ENCODE results near the gene C5orf34.
"Not testable (repeated sequence)": the region's sequence is repeated elsewhere in the genome, so short reads cannot be mapped to it uniquely, and the experiment has no call there.

The C5orf34 gene

GRCh38 chr5:43514471-43514815 is 505 bp downstream of the C5orf34 start:
- DNase-seq = no peak

GRCh38 chr5:43514025-43514424 is 923 bp downstream of the C5orf34 start:
- no peak for DNase-seq

- DNase-seq = not testable (repeated sequence)
Observed at GRCh38 chr5:43511062-43511461, 3.9 kb downstream of the C5orf34 start.

- DNase-seq = no peak
Observed at GRCh38 chr5:43498581-43498980, 16.4 kb downstream of the C5orf34 start.

GRCh38 chr5:43497311-43498104 is 17.4 kb downstream of the C5orf34 start:
- DNase-seq = no peak

DNA sequence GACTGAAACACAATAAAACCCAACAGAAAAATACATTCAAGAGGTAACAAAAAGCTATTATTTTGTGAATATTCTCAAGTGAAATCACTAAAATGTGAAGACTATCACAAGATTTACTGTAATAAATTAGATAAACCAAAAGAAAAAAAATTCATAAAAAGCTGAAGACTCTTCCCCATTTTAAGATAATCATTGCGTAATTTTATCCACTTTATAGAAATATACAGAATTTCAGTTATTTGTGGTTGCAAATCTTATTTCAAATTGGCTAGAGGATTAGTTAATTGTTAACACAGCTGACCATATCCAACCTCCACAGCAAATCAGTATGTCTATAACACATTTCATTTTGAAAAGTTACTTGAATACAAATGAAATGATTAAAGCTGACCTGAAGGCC is 23.6 kb downstream of the C5orf34 start:
- no peak for DNase-seq

GRCh38 chr5:43486353-43486752 is 28.6 kb downstream of the C5orf34 start:
- no peak for DNase-seq

- DNase-seq = no peak
Observed at GRCh38 chr5:43485406-43485805, 29.5 kb downstream of the C5orf34 start.

DNA sequence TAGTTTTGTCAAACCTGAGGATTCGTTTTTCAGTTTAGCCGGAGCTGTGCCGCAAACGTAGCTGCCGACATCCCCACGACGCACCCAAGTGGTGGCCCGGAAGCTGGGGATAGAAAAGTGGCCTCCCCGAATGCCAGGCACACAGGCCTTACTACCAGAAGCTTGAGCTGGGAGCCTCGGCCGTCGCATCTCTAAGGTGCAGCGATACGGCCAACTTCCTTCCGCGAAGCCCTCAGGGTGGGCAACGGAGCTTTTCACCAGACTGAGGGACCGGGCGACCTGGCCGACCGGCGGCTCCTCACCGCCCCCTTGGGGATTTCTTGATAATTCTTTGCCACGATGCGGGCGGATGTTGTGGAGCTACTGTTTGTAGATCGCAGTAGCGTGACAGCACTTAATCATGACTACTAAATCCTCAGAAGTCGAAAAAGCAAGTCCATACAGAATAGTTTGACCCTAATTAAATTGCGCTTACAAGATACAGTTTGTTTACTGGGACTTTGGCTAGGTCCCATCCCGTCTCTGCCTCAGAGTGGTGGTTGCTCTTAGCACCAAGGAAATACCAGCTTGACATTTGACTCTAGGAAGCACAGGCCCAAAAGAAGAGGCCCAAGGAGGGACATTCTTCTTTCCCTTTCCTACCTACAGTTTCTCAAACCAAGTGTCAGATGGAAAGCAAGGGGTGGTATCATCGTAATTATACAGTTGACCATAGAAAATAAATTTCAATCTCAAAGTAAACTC is 30.7 kb downstream of the C5orf34 start:
- peak; percentile 80 for DNase-seq

DNA sequence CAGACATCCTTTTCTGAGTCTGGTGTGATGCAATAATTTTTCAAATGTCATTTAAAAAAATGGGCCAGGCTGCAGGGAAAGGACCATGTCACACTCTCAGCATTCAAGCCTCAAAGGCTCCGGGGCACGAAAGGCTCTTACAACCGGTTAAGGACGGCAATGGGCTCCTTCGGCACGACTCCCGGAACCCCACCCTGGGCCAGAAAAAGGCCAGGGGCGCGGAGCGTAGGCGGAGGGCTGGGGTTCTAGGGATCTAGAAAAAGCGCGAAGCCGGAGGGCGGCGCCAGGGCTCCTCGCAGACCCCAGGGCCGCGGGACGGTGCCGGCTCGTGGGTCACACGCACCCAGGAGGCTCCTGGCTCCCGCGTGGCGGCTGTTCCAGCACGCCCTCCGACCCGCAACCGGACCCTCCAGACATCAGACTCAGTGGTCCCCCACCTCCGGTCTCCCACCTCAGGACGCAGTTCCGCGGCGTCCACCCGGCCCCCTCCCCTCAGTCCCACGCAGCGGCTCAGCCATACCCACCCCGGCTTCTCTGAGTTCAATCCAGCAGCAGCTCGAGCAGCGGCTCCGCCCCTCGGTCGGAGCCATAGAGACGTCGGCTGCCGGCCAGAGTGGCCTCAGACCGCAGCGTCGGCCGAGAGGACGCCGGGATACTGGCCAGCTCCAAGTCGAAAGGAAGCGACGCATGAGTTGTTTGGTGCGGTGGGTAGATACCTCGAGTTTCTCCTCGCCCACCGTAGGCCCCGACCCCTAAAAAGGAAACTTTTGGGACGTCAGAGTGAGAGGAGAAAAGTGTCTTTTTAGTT is 31.4 kb downstream of the C5orf34 start, which contains the start of gene TMEM267:
TMEM267 (minus strand) TSS at position 568 of the 808 bp plus-strand sequence. CDS start 29,896 bp downstream, outside the sequence.
- DNase-seq = peak; percentile 88

DNA sequence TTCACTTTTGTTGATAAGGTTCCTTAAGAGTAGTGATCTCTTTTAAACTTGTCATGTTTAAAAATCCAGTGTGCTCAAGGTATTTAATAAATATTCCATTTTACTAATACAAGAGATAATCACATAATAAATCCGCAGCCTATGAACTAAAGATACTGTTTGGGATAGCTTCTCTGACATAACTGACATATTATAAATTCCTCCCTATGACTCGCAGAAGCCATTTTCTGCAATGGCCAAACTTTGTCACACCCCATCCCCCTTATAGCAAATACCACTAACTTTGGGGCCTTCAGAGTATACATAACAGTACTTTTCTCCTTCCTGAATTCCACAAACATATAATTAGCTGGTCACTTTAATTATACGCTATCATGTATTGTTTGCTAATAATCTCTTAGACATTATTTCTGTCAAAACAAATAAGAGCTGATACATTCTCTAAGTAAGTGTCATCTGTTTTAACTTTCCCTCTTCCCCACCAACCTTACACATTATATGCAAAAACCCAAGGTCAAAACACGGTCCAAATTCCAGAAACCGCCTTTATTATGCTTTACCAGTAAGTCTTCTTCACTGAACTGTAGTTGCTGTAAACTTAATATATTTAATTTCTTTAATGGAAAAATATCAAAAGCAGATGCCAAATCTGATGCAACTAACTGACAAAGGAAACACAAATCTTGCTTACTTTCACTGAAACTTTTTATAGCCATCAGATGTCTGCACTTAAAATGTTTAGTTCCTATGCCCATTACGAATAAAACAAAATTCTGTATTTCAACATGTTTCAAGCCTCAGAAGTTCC is 32.3 kb downstream of the C5orf34 start:
- DNase-seq = no peak

- no peak for DNase-seq
Observed at GRCh38 chr5:43469671-43470391, 45.1 kb downstream of the C5orf34 start.

GRCh38 chr5:43467100-43467499 is 47.8 kb downstream of the C5orf34 start:
- no peak for DNase-seq

- not testable (repeated sequence) for DNase-seq
Observed at GRCh38 chr5:43465455-43465854, 49.5 kb downstream of the C5orf34 start.

- DNase-seq = no peak
Observed at GRCh38 chr5:43461066-43461465, 53.9 kb downstream of the C5orf34 start.

DNA sequence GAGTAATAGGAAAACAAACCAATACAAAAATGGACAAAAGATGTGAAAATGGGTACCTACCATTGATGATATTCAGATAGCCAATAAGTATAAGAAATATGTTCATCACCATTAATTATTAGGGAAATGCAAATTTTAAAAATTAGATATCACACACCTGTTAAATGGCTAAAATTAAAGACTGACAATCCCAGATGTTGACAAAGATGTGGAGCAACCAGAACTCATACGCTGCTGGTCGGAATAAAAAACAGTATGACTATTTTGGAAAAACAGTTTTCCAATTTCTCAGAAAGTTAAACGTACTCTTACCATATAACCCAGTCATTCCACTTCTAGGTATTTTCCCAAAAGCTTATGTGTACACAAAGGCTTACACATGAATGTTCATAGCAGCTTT is 58.4 kb downstream of the C5orf34 start:
- DNase-seq = no peak

- DNase-seq = not testable (repeated sequence)
Observed at GRCh38 chr5:43441575-43441974, 73.4 kb downstream of the C5orf34 start.

GRCh38 chr5:43437062-43437660 is 77.8 kb downstream of the C5orf34 start:
- DNase-seq = no peak
